NCI-H2107 treated with DMSO at 0.1 percent for 48 hours (cell line): Measurements from ENCODE around the gene FBXW9.
"Not testable (repeated sequence)": the region's sequence is repeated elsewhere in the genome, so short reads cannot be mapped to it uniquely, and the experiment has no call there.

Experiments
- DNase-seq: peaks from one replicate; lab custom pipeline; 2025; ENCODE audit not compliant: unreplicated experiment; lab: John Stamatoyannopoulos, UW

Gene FBXW9

GRCh38 chr19:12715929-12716328 is 19.5 kb upstream of the FBXW9 start:
- no peak for DNase-seq

DNA sequence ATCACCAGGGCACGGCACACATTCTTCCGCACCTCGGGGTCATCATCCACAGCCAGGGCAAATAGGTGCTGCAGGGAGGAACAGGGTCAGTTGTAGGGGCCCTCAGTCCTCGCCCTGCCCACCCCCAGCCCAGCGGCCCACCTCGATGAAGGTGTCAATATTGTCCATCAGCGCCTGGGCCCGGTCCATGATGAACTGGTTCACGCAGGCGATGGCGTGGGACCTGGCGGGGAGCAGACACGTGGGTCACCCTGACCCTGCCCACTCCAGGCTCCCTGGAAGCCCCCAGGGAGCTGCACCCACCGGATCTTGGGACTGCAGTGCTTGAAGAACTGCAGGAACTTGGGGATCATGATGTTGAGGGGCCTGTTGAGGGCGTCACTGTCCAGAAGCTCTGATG is 18.7 kb upstream of the FBXW9 start:
- DNase-seq: no peak

- DNase-seq: not testable (repeated sequence)
These were observed 16.9 kb upstream of the FBXW9 start for GRCh38 chr19:12713304-12713703.

GRCh38 chr19:12712077-12712476 is 15.6 kb upstream of the FBXW9 start:
- not testable (repeated sequence) for DNase-seq

DNA sequence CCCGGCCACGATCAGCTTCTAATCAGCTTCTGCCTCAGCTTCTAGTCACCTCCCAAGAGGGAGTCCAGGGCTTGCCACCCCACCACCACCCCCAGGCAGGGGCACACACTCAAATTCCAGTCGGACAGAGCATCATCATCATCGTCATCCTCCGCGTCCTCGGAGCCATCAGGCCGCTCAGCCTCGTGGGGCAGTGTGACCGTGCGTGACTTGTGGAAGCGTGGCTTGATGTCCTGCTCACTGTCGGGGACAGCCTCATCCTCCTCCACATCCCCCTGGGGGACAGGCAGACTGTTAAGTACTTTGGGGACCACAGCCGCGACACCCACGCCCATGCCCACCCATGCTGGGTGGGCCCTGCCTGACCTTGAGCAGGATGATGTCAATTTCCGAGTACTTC is 14.8 kb upstream of the FBXW9 start:
- DNase-seq: no peak

- no peak for DNase-seq
These were observed 12.2 kb upstream of the FBXW9 start for GRCh38 chr19:12708641-12709040.

GRCh38 chr19:12706332-12706718 is 9.9 kb upstream of the FBXW9 start:
- DNase-seq: no peak

GRCh38 chr19:12705654-12706331 is 9.4 kb upstream of the FBXW9 start:
- no peak for DNase-seq

GRCh38 chr19:12705169-12705568 is 8.7 kb upstream of the FBXW9 start:
- DNase-seq: no peak

GRCh38 chr19:12703046-12703445 is 6.6 kb upstream of the FBXW9 start:
- DNase-seq: no peak

GRCh38 chr19:12701596-12702282 is 5.3 kb upstream of the FBXW9 start:
- no peak for DNase-seq

DNA sequence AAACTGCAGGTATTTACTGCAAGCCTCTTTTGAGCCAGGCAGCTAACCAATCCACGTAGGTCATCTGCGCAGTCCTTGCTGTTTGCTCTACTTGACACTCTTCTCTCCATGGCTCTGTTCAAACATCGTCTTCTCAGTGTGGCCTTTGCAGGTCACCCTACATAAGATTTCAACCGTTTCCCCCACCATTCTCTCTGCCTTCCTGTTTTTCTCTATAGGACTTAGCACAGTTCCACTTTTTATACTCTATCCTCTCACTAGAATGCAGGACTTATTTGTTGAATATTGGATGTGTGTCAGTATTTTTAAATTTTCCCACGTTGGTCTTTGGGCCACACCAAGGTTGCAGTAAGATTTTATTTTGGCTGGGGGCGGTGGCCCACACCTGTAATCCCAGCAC is 1.7 kb upstream of the FBXW9 start:
- DNase-seq: no peak

DNA sequence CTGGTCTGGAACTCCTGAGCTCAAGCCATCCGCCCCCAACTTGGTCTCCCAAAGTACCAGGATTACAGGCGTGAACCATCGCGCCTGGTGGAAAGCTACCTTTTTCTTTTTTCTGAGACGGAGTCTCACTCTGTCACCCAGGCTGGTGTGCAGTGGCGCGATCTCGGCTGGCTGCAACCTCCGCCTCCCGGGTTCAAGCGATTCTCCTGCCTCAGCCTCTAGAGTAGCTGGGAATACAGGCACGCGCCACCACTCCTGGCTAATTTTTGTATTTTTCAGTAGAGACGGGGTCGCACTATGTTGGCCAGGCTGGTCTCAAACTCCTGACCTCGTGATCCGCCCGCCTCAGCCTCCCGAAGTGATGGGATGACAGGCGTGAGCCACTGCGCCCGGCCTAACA is 994 bp upstream of the FBXW9 start:
- not testable (repeated sequence) for DNase-seq

DNA sequence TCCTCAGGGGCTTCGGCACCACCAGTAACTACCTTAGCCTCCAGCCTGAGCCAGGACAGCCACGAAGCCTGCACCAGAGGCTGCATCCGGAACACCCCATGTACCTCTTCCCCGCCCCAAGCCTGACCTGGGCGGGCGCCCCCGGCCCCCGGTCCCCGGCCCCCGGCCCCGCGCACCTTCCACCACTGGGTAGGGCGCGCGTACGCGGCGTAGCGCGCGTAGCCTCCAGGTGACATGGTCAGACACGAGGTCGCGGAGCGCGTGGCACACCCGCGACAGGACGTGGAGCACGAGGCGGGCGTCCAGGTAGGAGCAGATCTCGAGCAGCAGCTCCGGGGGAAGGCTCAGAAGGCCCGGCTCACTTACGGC is 450 bp downstream of the FBXW9 start:
- no peak for DNase-seq

- no peak for DNase-seq
These were observed 917 bp downstream of the FBXW9 start for GRCh38 chr19:12695514-12695913.

DNA sequence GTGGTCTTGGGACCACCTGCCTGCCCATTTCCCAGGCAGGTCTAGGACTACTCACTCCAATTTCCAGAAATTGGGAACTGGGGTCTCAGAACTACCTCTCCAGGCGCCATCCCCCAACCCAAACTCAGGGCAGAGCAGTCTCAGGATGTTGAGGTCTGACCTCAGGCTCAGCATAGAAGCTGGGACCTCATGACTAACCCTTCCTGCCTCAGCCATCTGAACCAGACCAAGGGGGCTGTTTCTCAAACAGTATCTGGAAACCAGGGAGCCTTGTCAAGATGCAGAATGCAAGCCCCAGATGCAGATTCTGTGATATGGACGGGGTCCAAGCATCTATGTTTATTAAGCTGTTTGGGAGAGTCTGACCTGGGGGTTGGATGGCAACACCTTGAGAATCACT is 1.3 kb downstream of the FBXW9 start:
- no peak for DNase-seq

- DNase-seq: no peak
These were observed 1.8 kb downstream of the FBXW9 start for GRCh38 chr19:12694641-12695040.

DNA sequence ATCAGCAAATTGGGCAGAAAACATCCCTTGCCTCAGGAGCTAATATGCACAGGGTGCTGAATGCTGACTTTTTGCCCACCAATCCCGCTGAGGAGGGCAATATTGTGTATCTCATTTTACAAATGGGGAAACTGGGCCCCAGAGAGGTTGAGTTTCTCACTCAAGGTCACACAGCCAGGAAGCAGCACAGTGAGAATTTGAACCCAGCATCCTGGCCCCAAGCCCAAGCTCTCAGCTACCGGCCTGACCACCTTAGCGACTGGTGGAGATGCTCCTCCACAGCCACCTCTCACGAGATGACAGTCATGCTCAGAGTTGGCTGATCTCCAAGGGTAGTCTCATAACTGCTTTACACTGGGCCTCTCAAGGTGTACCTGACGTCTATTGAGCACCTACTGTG is 3.5 kb downstream of the FBXW9 start:
- no peak for DNase-seq

DNA sequence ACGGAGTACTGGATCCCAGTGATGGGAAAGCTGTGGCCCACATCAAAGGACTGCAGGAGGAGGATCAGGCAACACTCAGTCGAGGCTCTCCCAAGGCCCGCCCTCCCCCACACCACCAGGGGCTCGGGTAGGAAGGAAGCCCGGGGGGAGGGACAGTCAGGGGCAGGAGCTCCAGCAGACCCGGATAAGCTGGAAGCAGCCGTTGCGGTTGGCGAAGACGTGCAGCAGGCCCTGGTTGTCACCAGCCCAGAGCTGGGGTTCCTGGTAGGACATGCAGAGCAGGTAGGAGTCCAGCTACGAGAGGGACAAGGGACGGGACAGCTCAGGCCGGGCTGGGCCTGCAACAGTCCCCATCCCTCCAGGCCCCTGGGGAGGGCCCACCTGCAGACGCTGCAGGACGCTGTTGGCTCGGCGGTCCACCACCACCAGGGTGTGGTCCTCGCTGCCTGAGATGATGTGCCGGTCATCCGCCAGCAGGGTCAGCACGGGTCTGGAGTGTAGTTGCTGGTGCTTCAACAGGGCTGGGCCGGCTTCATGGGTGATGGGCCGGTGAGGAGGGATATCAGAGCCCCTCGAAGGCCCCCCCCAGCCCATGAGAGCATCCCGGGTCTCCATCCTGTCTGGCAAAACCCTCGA is 6.7 kb downstream of the FBXW9 start:
- DNase-seq: no peak

DNA sequence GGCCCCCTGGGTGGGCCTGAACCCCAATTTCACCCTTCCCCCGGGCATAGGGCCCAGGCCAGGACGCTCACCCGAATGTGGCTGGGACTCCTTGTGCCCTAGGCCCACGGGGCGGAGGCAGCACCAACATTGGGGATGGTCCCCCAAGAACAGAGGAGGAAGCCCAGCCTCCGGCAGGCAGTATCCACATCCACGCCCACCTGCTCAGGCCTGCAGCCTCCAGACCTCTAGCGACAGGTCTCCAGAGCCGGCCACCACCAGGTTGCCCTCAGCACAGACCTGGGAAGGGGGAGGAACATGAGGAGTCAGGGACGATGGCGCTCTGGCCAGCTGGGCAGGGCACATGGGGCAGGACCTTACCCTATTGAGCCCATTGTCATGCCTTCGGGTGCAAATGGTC is 7.4 kb downstream of the FBXW9 start:
- no peak for DNase-seq

- no peak for DNase-seq
These were observed 8.8 kb downstream of the FBXW9 start, which contains the start of gene GNG14 for GRCh38 chr19:12687496-12688196. TSS of gene GNG14 (plus strand) at chr19:12687998. CDS start at chr19:12688049, 51 bp downstream.

GRCh38 chr19:12685831-12686230 is 10.6 kb downstream of the FBXW9 start:
- DNase-seq: no peak
